Thyroid gland (tissue), 4 donors: Measurements from ENCODE around the gene DR1. TPM values are rescaled to one million over a fixed set of nuclear protein-coding genes. Genes with fewer than 3 reads are reported as not detected.

Experiments
- DNase-seq, 2 donors: peaks; one replicate each; pipeline ENCODE4 v3.0.0-alpha.2; 2019
- H3K27ac ChIP-seq, 3 donors: fragments of 200-600 bp; sonication (generic); 1 replicate in 2 of 3; 2 replicates in 1 of 3; pipeline ENCODE4 v1.5.1; 2016 to 2019; ENCODE audit warnings: mild to moderate bottlenecking in 1 of 3, moderate library complexity in 1 of 3
- H3K27me3 ChIP-seq: fragments of 200-600 bp; sonication (generic); one replicate; pipeline ENCODE4 v1.5.1; 2019
- H3K36me3 ChIP-seq, 2 donors: fragments of 200-600 bp; sonication (generic); one replicate each; pipeline ENCODE4 v1.5.1; 2016 to 2019
- H3K4me1 ChIP-seq, 2 donors: fragments of 200-600 bp; sonication (generic); one replicate each; pipeline ENCODE4 v1.5.1; 2017 to 2019
- H3K4me3 ChIP-seq, 3 donors: fragments of 200-600 bp; sonication (generic); replicated peaks in 1 of 3; 1 replicate in 2 of 3; 2 replicates in 1 of 3; pipeline ENCODE4 v1.5.1; 2016; ENCODE audit warnings: mild to moderate bottlenecking in 1 of 3
- H3K9me3 ChIP-seq: fragments of 200-600 bp; sonication (generic); one replicate; pipeline ENCODE4 v1.5.1; 2017
- CTCF ChIP-seq, 6 experiments: fragments of 200-600 bp in 3 of 6; fragments of 450-650 bp in 3 of 6; sonication (generic) in 3 of 6; IDR thresholded peaks; one replicate each; pipeline ENCODE4 v1.5.1; 2016 to 2019; ENCODE audit warnings: antibody characterized with exemption in 6 of 6, mild to moderate bottlenecking in 2 of 6, inconsistent platforms in 1 of 6, moderate library complexity in 1 of 6
- POLR2A ChIP-seq, 2 donors: fragments of 450-650 bp; IDR thresholded peaks; one replicate each; pipeline ENCODE4 v1.6.1; 2017; ENCODE audit warnings: antibody characterized with exemption in 2 of 2, mild to moderate bottlenecking in 2 of 2, moderate library complexity in 1 of 2
- WGBS, 2 donors: methylation state at CpG; one replicate each; pipeline ENCODE4 v1.1.5; 2017; 5-methylcytosine and 5-hydroxymethylcytosine counted together
- intact Hi-C: fragments of 100-400 bp; cut with DNase I; formaldehyde crosslinking; loops from one replicate; pipeline ENCODE4 v1.15.1; 2023
- total RNA-seq, 4 donors: library from RNA; depleted of rRNA; stranded (reverse); fragments of >200 nt; gene quantifications; one replicate each; pipeline ENCODE4 v1.2.3, GENCODE V29; 2016

The DR1 gene
- total RNA-seq, 4 donors from 2014 or later: 31.2 to 47.4 (median 34.1) TPM

GRCh38 chr1:93340090-93340489, 5.6 kb upstream of the DR1 start:
- no peak overlapping the region for H3K4me3 ChIP-seq
- H3K27ac ChIP-seq: no peak overlapping the region
- DNase-seq: no peak
- peaks cover 0 to 8% of the 10 kb centered on the region in 2 donors for H3K4me1 ChIP-seq
- intact Hi-C loops: no loop called here
- no peaks in the 10 kb centered on the region for H3K9me3 ChIP-seq
- H3K36me3 ChIP-seq: no peaks in the 10 kb centered on the region
- TF ChIP-seq POLR2A (IDR thresholded peaks at IDR 0.05) (no peak), CTCF (IDR thresholded peaks at IDR 0.05) (no peak)
- no peaks in the 10 kb centered on the region for H3K27me3 ChIP-seq

GRCh38 chr1:93344484-93344883, 1.2 kb upstream of the DR1 start:
- no peak for DNase-seq
- 93 to 96% methylated on average over 6 of the region's 6 CpGs for WGBS, 2 donors
- no peaks in the 10 kb centered on the region for H3K27me3 ChIP-seq
- intact Hi-C loops: no loop called here
- H3K9me3 ChIP-seq: no peaks in the 10 kb centered on the region
- no peaks in the 10 kb centered on the region for H3K36me3 ChIP-seq
- peaks cover under 1 to 19% of the 10 kb centered on the region in 2 donors for H3K4me1 ChIP-seq
- no peak overlapping the region for H3K4me3 ChIP-seq
- TF ChIP-seq CTCF (IDR thresholded peaks at IDR 0.05): no peak
- no peak for TF ChIP-seq POLR2A (IDR thresholded peaks at IDR 0.05)
- no peak overlapping the region for H3K27ac ChIP-seq

GRCh38 chr1:93344886-93345632, 648 bp upstream of the DR1 start:
- TF ChIP-seq POLR2A (IDR thresholded peaks at IDR 0.05) (no peak), CTCF (IDR thresholded peaks at IDR 0.05) (no peak)

GRCh38 chr1:93346421-93346993, 800 bp downstream of the DR1 start:
- peak overlapping the region; percentile 39 to 98 (median 95) for H3K4me3 ChIP-seq
- no peaks in the 10 kb centered on the region for H3K9me3 ChIP-seq
- WGBS, 2 donors: 0% methylated on average over 22 of the region's 22 CpGs
- intact Hi-C loops: no loop called here
- H3K27ac ChIP-seq: peak overlapping the region; percentile 86 to 95 (median 94)
- no peaks in the 10 kb centered on the region for H3K27me3 ChIP-seq
- H3K4me1 ChIP-seq: peaks cover 10 to 19% of the 10 kb centered on the region in 2 donors
- H3K36me3 ChIP-seq: no peaks in the 10 kb centered on the region
- TF ChIP-seq POLR2A (IDR thresholded peaks at IDR 0.05) (no peak), CTCF (IDR thresholded peaks at IDR 0.05) (no peak)
- DNase-seq: no peak

More at GRCh38 chr1:93344886-93345632, 648 bp upstream of the DR1 start:
- no peak for DNase-seq
- intact Hi-C loops: no loop called here
- no peaks in the 10 kb centered on the region for H3K36me3 ChIP-seq
- 18 to 22% methylated on average over 11 to 12 of the region's 12 CpGs for WGBS, 2 donors
- peak overlapping the region; percentile 86 to 95 (median 94) for H3K27ac ChIP-seq
- H3K9me3 ChIP-seq: no peaks in the 10 kb centered on the region
- peak overlapping the region; percentile 39 to 98 (median 95) for H3K4me3 ChIP-seq
- peaks cover 6 to 25% of the 10 kb centered on the region in 2 donors for H3K4me1 ChIP-seq
- no peaks in the 10 kb centered on the region for H3K27me3 ChIP-seq

GRCh38 chr1:93347334-93347899, 1.7 kb downstream of the DR1 start:
- peak overlapping the region; percentile 39 to 98 (median 95) for H3K4me3 ChIP-seq
- peaks cover 10 to 19% of the 10 kb centered on the region in 2 donors for H3K4me1 ChIP-seq
- TF ChIP-seq CTCF (IDR thresholded peaks at IDR 0.05) (no peak), POLR2A (IDR thresholded peaks at IDR 0.05) (no peak)
- no peaks in the 10 kb centered on the region for H3K27me3 ChIP-seq
- WGBS, 2 donors: 10 to 15% methylated on average over 12 of the region's 12 CpGs
- intact Hi-C loops: no loop called here
- no peak overlapping the region for H3K27ac ChIP-seq
- H3K9me3 ChIP-seq: no peaks in the 10 kb centered on the region
- no peaks in the 10 kb centered on the region for H3K36me3 ChIP-seq
- no peak for DNase-seq
